Activated CD8-positive, alpha-beta memory T cell treated with anti-CD3 and anti-CD28 coated beads, Interleukin-2, amount 50 U/mL, for 1 hour (primary cell): ENCODE measurements around the gene ING5.
"Not testable (repeated sequence)": the region's sequence is repeated elsewhere in the genome, so short reads cannot be mapped to it uniquely, and the experiment has no call there.

Experiments
- DNase-seq: peaks from one replicate; pipeline ENCODE4 v3.0.0-alpha.2; 2020; ENCODE audit errors: extremely low read depth

ING5 gene

DNA sequence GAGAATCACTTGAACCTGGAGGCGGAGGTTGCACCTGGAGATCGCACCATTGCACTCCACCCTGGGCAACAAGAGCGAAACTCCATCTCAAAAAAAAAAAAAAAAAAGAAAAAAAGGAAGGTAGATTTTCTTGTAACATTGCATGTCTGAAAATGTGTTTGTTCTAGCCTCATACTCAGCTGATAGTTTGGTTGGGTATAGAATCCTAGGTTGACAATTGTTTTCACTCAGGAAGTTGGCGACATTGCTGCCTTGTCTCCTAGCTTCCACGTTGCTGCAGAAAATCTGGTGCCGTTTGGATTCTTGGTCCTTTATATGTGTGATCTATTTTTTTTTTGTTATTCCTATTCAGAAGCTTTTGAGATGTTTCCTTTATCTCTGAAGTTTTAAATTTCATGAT is 4.7 kb downstream of the ING5 start:
- no peak for DNase-seq

- no peak for DNase-seq
Observed at GRCh38 chr2:241708879-241709278, 7.0 kb downstream of the ING5 start.

GRCh38 chr2:241719093-241719492 is 17.3 kb downstream of the ING5 start:
- DNase-seq: no peak

- DNase-seq: no peak
Observed at GRCh38 chr2:241720099-241720498, 18.3 kb downstream of the ING5 start.

GRCh38 chr2:241720560-241720959 is 18.7 kb downstream of the ING5 start:
- no peak for DNase-seq

DNA sequence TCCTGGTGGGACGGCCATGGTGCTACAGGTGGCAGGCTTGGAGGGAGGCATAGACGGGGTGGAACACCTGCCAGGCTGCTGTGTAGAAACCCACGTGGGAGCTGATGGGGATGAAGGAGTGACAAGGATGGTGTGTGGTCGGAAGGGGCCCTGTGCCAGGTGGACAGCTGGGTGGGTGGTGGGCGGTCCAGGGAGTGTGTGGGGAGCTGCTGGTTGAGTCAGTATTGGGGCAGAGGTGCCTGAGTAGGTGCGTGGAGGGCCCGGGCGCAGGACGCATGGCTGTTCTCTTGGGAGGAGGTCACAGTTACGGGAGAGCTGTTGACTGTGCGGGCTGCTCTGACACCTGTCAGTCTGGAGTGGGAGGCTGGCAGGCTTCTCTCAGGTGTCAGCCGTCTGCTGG is 20.0 kb downstream of the ING5 start:
- no peak for DNase-seq

- DNase-seq: no peak
Observed at GRCh38 chr2:241722896-241723454, 21.1 kb downstream of the ING5 start.

DNA sequence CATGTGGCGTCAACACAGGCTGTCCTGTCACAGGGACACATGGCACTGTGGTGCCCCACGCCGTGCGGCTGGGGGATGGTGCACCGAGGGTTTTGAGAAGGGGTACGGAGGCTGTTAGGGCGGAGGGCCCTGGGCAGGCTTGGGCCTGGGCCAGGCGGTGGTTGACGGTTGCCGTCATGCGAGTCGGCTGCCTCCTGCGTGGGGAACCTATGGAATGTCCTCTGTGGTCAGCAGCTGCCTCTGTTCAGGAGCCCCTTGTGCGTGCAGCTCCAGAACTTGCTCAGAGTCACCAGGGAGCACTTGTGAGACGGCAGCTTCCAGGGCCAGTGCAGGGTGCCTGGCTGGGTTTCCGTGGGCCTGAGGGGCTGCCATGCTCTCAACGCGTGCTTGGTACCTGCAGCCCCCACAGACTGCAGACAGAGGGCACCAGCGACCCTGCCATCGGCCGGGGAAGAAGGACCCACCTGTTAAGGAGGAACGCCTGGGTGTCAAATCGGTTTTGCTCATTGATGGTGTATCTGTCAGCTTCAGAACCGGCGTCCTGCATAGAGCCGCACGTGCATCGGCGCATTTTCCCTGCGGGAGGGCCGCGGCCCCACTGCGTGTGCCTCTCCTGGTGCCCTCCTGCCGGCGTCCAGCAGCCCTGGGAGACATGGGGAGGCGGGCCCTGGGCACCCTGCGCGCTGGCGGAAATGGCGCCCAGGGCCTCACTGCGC is 22.6 kb downstream of the ING5 start:
- DNase-seq: no peak

GRCh38 chr2:241724975-241725870 is 23.4 kb downstream of the ING5 start:
- DNase-seq: no peak

DNA sequence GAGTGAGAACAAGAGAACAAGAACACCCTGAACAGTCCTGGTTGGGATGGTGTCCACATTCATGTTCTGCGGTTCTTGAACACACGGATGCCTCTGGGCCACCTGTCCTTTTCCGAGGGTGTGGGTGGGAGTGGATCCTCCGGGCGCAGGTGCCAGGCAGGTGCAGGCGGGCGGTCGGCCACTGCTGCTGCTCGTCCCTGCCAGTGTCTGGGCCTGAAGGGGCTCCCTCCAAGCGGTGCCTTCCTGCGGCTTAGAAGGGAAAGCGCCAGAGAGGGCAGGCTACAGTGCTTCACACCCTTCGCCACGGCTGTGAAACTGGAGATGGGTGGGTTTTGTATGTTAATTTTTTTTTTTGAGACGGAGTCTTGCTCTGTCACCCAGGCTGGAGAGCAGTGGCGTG is 24.6 kb downstream of the ING5 start:
- DNase-seq: no peak

GRCh38 chr2:241728000-241728399 is 26.2 kb downstream of the ING5 start:
- DNase-seq: no peak

DNA sequence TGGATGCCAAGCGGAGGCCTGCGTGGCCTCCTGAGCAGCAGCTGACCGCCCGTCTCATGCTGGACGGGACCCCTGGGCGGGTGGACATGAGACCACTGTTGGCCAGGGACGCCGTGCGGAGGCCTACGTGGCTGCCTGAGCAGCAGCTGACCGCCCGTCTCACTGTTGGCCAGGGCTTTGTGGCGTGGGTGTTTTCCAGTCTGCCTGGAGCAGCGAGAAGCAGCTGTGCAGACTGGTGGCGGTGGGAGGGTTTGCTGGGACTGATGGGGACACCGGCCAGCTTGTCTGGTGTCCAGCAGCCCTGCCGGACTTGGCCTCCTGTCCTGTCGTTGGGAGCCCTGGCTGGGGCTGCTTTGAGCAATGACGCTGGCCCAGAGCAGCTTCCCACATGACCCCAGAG is 26.8 kb downstream of the ING5 start:
- no peak for DNase-seq

DNA sequence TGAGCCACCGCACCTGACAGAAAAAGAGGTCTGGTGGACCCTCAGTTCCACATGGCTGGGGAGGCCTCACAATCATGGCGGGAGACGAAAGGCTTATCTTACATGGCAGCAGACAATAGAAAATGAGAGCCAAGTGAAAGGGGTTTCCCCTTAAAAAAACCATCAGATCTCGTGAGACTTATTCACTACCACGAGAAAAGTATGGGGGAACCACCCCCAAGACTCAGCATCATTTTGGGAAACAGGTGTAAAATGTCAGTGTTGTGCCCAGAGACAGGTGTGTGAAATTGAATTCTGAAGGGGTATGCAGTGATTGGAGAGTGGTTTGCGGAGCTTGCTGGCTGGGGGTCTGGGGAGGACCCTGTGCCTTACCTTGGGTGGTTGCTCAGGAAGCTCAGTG is 28.0 kb downstream of the ING5 start:
- DNase-seq: no peak

DNA sequence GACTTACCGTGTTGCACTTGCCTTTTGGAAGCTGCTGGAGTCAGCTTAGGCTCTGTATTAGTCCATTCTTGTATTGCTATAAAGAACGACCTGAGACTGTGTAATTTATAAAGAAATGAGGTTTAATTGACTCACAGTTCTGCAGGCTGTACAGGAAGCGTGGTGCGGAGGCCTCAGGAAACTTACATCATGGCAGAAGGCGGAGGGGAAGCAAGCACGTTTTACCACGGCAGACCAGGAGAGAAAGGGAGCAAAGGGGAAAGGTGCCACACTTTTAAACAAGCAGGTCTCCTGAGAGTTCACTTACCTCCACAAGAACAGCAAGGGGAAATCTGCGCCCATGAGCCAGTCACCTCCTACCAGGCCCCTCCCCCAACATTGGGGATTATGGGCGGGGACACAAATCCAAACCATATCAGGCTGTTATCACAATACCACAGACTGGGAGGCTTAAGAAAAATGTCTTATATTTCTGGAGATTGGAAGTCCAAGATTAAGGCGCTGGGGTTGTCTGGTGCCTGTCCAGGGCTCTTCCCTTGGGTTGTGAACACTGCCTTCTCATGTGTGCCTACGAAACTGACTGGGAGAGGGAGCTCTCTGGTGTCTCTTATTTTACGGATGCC is 28.9 kb downstream of the ING5 start:
- no peak for DNase-seq

DNA sequence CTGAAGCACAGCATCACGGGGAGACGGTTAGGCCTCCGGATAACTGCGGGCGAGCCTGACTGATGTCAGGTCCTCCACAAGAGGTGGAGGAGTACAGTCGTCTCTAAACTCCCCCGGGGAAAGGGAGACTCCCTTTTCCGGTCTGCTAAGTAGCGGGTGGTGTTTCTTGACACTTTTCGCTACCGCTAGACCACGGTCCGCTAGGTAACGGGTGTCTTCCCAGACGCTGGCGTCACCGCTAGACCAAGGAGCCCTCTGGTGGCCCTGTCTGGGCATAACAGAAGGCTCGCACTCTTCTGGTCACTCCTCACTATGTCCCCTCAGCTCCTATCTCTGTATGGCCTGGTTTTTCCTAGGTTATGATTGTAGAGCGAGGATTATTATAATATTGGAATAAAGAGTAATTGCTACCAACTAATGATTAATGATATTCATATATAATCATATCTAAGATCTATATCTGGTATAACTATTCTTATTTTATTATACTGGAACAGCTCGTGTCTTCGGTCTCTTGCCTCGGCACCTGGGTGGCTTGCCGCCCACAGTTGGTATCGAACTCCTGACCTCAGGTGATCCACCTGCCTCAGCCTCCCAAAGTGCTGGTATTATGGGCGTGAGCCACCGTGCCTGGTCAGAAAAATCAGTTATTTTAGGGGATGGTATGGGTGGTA is 30.8 kb downstream of the ING5 start:
- not testable (repeated sequence) for DNase-seq

DNA sequence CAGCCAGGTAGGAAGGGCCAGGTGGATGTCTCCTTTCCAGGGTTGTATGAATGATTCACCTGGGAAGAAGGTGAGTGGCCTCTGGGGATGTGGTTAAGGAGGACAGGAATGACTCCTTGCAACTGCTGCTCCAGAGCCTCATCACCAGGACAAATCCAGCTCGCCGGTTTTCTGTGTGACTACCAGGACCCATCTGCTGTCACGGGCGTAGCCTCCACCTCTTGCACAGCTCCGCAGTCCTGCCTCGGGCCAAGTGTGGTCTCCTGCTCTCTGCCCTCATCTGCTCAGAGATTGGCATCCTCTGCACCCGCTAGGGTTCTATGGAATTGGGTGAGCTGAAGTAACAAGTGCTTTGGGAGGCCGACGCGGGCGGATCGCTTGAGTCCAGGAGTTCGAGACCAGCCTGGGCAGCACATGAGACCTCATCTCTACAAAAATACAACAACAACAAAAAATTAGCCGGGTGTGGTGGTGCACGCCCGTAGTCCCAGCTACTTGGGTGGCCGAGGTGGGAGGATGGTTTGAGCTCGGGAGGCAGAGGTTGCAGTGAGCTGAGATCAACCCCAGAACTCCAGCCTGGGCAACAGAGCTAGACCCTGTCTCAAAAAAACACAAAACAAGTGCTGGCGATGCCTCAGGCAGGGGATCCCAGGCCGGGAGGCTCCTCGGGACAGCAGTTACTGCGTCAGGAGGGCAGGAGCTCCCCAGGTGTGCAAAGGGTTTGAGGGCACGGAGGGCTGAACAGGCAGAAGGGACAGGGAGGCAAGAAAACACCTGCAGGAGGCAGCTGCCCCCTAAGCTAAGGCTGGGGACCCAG is 31.8 kb downstream of the ING5 start:
- DNase-seq: no peak

- DNase-seq: no peak
Observed at GRCh38 chr2:241734208-241734466, 32.3 kb downstream of the ING5 start.

DNA sequence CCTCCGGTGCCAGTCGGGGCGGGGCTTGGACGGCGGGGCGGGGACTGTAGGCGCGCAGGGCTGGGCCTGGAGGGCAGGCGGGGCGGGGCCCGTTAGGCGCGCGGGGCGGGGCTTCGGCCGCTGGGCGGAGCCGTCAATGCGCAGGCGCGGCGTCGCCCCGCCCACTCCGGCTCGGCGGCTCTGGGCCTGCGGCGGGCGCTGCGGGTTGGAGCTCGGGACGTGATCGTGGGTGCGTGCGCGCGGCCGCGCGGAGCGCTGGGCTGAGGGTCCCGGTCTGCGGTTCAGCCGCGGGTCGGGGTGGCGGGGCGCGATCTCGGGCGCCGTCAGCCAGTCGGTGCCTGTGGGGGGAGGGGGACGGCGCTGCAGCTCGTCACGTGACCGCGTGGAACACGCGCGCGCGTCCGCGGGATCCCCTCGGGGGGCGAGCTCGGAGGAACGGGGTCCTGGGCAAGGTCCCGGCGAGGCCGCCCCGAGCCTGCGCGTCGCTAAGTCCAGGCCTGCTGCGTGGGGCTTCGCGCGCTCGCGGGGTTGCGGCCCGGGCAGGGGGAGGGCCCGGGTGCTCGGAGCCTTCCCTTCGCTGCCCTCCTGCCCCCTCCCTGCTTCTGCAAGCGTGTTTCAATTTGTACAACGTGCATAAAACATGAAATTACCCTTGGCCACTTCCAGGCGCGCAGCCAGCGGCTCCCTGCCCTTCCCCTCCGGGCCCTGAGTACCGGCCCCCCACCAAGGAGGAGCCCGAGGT is 32.8 kb downstream of the ING5 start, which contains the start of gene D2HGDH:
TSS of gene D2HGDH (plus strand) at position 164 of the 742 bp plus-strand sequence. CDS start 595 bp downstream, outside the sequence.
- peak; percentile 73 for DNase-seq

- no peak for DNase-seq
Observed at GRCh38 chr2:241736111-241736510, 34.3 kb downstream of the ING5 start.

GRCh38 chr2:241738040-241738686 is 36.3 kb downstream of the ING5 start:
- DNase-seq: no peak
